GM18498 (cell line): Measurements from ENCODE around the gene TUG1.

Experiments
- ATAC-seq: cut with Tn5 transposase; IDR thresholded peaks from one replicate; pipeline ENCODE4 v1.9.1; 2021; ENCODE audit warnings: mild to moderate bottlenecking, moderate library complexity; ENCODE audit not compliant: unreplicated experiment

TUG1 gene

DNA sequence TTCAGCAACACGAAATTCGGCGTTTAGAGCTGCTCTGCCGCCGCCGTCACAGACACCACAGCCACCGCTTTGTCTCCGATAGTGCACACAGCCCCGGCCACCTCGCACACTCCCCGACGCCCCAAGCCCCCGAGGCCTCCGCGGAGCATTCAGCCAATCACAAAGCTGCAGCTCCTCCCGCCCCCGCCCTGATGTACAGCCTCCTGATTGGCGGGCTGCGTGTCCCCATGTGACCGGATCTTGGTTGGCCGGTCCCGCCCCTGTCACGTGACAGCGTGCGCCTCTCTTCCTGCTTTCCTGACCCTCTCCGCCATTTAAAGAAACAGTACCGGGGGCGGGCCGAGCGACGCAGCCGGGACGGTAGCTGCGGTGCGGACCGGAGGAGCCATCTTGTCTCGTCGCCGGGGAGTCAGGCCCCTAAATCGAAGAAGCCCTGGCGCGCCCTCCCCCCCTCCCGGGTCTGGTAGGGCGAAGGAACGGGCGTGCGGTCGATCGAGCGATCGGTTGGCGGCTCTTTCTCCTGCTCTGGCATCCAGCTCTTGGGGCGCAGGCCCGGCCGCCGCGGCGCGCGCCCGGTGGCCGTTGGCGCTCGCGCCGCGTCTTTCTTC is at the start of gene TUG1:
TUG1 (plus strand) TSS at position 342 of the 608 bp plus-strand sequence.
- peak; percentile 85 for ATAC-seq

DNA sequence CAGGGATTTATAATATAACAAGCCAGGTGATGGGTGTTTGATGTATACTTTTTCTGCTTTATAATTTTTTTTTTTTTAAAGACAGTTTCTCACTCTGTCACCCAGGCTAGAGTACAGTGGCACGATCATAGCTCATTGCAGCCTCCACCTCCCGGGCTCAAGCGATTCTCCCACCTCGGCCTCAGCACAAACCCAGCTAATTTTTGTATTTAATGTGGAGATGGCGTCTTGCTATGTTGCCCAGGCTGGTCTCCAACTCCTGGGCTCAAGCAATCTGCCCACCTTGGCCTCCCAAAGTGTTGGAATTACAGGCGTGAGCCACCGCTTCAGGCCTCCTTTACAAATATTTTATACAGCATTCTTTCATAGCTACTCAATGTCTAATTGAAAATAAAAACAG is 49.1 kb upstream of the TUG1 start:
- no peak for ATAC-seq

DNA sequence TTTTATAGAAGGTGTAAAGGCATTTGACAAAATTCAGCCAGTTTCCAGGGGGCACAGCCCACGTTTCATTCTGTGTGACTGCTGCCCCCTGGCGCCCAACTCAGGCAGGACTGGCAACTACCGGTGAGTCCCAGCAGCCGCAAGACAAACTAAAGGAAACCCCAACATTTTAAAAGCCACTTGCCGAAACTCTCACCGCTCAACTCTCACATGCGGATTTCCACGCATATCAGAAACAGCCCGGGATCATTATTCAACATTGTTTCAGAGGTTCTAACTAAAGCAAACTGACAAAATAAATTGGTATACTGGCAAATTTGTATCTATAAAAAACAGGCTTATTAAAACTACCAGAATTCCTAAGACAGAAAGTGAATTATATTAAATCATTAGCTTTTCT is 48.7 kb upstream of the TUG1 start:
- no peak for ATAC-seq

DNA sequence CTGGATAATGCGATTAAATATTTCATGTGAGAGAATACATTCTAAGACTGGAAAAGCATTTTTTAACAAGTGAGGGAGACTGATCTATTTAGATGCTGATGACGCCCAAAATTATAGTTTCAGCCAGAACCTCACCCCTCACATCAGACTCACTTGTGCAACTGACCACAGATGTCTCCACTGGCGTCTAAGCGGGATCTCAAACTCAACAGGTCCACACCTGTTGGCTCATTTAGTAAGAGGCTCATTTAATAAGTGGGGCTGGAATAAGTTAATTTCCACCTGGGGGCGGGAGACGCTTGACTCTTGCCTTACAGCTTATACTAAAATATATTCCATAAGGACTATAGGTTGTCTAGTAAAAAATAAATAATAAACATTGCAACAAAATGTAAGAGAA is 48.0 kb upstream of the TUG1 start:
- no peak for ATAC-seq

DNA sequence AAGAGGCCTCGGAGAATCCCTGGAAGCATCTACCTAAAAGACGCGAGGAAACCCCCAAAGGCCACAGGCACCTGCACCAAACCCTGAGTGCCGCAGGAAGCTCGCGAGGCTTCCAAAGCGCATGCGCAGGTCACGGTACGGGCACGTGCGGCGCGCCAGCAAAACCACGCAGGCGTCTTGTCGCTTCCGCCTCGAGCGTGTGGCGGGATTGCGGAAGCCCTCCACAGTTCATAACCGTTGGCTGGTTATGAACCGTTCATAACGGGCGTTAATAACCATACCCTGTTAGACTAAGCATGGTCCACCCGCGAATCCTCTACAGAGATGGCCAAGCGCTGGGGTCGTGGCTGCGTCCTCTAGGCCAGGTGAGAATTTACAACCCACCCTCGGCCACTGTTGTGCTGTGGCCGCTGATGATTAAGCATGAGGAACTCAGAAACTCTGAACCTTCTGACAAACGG is 46.9 kb upstream of the TUG1 start:
- no peak for ATAC-seq

DNA sequence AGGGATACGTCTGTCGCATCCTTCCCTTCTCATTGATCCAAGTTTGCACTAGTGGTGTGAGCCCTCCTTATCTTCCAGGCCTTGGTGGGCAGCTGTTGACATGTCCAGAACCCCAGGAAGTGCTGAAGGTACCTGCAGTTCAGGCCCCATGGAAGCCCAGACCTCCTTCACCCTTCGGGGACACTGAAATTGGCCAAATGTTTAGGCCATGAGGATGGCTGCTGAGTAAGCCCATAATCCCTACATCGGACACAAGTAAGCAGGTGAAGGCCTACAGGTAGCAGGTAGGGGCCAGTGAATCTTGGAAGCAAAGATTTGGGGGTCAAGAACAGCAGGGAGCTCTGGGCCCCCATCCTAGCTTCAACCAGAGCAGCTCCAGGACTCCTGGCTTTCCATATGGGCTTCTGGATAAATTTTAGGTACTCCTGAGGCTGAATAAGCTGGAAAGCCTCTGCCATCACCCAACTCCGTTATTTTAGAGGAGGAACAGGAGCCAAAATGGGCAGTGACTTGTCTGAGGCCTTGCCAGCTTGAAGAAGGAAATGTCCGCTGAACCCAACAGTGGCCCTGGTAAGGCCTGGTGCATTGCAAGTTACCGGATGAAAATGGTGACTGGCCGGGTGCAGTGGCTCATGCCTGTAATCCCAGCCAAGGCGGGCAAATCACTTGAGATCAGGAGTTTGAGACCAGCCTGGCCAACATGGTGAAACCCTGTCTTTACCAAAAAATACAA is 45.7 kb upstream of the TUG1 start:
- ATAC-seq = no peak

DNA sequence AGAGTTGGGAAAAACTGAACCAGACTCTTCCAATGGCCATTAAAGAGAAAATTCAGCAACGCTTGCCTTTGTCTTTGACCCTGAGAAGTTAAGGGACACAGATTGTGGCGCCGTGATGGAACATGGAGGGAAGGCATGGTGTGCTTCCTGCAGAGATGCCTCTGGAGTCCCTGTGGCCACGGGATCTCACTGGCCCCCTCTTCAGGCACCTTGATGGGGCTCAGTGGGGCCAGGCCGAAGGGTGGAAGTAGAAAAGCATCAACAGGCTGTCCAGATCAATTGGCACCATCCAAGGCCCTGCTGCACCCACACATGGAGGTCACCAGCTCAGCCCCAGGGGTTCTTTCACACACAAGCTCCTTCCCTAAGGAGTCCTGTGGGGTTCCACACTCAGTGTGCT is 43.4 kb upstream of the TUG1 start:
- ATAC-seq = no peak

DNA sequence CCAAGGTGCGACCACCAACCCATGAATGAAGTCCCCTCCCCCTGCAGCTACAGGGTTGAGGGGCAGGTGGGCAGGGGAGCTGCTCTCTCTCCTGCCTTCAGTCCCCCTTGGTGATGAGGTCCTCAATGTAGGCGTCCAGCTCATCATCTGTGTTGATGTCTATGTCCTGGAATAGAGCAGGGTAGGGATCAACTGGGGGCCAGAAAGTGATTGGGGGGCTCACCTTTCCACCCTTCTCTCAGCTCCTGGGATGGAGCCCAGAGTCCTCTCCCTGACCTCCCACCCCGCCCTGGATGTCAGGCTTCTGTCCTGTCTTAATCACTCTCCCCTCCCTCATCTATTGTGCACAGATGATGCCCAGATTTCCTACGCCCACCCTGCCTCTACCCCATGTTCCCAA is 42.4 kb upstream of the TUG1 start:
- ATAC-seq = no peak

DNA sequence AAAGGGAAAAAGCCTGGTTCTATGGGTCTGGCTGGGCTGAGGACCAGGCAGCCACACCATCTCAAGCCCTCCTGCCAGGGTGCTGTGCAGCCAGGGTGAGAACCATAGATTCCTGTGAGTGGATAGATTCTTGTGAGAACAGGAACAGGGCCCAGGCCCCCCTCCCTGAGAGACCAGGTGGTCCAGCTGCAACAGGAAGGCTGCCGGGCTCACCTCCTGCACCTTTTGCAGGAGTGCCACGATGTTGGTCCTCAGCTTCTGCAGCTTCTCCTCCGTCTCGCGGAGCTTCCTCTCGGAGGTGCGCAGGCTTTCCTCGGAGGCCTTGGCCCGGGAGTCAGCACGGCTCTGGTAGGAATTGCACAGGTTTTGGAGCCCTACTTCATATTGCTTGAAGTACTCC is 41.3 kb upstream of the TUG1 start:
- ATAC-seq = no peak

DNA sequence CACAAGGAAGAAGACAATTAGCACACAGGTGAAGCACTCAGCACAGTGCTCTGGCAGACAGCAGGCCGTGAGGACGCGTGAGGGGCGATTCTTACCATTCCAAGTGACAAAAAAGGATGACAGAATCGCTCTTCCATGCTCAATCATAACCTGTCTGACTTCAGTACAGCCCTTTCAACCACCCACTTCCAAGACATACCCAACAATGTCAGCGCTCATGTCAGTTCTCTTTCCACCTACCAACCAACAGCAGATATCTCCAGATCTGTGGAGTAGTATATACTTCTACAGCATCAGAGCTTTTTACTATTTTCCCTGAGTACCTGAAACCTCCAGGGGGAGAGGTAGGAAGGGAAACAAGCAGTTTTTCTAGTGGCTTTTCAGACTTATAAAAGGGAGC is 40.7 kb upstream of the TUG1 start:
- no peak for ATAC-seq

DNA sequence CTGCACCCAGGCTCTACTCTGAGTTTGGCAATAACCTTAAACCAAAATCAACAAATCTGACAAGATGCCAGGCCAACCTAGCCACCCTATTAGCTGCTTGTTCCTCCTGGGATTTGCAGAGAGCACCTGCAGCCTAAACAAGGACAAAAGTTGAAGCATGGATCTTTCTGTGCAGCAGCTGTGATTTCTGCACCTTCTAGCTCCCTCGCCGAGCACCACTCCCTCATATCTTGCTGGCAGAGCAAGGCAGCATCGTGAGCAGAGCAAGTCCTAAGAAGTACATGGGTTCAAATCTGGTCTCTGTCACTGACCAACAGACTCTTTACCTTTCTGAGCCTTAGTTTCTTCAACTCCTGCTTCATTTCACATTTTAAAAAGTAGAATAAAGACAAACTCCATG is 38.8 kb upstream of the TUG1 start:
- ATAC-seq = no peak

DNA sequence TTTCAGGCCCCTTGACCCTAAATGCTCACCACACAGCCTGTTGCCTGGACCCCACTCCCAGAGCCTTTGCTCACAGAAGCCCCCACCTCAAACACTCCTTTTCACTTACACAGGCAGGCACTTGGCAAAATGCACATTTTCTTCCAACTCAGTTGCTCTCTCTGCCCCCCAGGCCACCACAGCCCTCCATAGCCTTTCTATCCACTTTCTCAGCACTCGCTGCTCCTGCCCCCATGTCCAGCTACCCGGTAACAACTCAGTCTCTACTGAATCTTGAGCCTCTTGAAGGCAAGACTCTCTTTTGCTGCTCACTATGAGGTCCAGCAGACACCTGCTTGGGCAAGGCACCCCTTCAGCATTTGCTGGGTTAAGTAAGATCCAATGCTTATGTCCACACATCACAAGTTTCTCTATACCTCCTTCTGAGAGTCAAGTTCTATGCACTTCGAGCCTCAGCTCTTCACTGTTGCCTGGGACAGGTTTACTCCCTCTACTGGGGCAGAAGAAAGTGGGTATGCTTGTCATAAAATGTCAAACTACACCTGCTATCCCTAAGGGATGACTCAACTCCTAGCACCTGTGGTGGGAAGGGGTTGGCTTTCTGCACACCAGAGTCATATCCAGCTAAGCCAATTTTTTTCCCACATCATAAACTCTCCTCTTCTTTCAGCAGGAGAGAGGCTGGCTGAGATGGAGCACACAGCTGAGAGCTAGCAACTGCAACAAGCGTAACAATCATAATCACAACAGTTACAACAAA is 37.3 kb upstream of the TUG1 start:
- no peak for ATAC-seq

DNA sequence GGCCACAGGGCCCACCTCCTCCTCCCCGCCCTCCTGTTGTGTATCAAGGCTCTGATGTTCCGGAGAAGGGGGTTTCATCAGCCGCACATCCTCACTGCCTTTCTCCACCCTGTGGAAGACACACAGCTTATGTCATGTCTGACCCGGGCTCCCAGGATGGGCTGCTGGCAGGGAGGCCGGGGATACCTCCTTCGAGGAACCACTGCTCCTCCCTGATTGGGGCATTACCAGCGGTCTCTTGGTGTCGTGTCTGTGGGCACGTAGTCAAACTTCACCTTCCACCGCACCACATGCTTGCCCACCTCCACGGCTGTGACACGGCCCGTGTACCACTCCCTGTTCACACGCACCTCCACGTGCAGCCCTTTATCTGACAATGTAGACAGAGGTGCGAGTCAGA is 36.4 kb upstream of the TUG1 start:
- no peak for ATAC-seq

DNA sequence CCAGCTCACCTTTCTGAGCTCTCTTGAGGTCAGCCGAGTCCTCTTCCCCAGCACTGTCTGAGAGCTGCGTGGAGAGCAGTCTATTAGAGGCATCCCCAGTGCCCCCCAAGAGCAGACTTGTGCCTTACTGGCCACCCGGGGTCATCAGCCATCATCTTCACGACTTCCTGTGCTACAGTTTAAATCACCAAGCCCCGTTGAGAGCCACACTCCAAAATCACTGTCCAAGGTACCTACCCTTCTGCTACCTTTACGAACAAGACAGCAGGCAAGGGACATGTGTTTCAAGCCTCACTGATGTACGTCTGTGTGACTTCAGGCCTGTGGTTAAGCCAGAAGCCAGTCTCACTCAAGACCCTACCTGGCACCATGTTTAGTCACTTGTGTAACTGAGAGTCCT is 35.6 kb upstream of the TUG1 start:
- ATAC-seq = no peak

DNA sequence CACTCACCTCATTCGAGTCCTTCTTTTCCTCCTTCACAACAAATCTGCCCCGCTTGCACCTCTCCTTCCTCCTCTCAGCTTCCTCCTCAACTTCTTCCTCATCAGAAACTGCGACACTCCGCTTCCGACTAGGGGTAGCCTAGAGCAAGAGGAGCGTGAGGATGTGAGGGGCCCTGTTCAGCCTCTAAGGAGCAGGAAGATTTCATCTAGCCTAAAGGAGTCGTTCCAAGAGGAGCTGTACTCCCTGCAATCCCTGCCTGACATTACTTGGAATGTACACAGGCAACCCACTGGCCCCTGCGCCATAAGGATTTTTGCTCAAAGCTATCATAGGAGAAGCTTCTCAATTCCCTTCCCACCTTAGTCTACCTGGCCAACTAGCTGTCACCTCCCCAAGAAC is 35.0 kb upstream of the TUG1 start:
- no peak for ATAC-seq

DNA sequence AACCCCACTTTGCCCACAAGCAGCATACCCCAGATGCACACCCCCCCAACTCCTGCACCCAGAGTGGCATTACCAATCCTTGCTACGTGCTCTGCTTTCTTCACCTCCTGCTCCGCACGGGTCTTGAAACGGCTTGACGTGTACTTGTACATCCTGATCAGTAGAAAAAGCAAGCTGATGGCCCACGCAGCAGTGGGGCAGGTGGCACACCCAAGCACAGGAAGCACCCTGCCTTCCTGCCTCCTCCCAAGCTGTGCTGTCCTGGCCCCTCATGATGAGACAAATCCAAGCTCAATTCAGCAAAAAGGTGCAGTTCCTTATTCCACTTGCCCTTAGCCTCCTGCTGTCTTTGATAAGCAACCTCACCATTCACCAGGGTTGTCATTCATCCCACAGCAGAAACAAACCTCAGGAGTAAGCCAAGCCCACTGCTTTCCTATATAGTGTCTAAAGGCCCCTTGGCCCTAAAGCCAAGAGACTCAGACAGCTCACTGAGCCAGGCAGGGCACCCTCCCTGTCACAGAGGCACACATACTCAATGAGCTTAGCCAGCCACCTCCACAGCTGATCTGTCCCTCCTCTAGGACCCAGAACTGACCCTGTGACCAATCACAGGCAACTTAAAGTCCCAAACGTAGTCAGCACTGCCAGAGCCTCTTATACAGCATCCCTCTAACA is 28.2 kb upstream of the TUG1 start:
- no peak for ATAC-seq

DNA sequence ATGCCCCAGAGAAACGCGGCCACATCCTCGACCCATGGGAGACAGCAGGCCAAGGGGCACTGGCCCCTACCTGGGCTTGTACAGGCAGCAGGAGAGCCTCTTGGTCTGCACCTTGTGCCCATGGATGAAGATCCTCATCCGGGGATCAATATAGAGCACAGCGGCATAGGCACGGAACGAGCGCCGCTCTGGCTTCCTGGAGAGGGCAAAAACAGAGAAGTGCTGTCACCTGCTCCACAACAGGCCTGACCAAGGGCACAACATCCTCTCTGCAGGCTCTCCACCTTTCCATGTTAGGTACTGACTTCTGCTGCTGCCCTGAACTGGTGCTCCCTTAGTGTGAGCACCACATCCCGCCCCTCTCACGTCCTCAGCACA is 27.7 kb upstream of the TUG1 start:
- ATAC-seq = no peak

DNA sequence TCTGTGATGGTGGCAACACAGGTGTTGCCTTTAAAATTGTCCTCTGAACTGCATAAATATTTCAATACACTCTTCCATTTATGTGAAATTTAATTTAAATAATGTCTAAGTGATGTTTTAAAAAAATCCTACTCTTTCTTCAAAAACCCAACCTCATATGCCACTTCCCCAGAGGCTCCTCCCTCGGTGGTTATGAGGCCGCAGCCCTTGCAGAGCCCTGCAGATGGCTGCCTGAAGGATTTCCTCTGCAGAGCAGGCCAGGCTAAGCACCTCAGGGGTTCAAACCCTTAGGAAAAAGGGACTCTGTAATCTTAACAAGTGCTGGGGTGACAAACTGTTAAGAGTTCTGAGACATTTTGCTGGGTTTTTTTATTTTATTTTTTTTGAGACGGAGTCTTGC is 25.7 kb upstream of the TUG1 start:
- ATAC-seq = no peak

DNA sequence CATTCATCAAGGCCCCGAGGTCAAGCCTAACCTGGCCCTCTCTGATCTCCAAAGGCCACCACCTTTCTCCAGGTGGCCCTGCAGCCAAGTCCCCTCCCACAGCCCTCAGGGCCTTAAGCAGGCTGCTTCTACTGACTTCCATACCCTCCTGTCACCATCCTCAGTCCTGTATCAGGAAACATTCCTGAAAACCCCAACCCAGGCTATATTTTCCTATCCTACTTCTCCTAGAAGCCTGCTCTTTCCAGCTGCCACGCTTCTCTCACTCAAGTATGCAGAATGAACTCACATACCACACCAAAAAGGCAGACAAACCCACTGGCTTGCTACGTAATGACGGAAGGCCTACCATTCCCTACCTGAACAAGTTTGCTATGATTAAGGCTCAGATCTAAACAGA is 24.1 kb upstream of the TUG1 start:
- ATAC-seq = no peak

DNA sequence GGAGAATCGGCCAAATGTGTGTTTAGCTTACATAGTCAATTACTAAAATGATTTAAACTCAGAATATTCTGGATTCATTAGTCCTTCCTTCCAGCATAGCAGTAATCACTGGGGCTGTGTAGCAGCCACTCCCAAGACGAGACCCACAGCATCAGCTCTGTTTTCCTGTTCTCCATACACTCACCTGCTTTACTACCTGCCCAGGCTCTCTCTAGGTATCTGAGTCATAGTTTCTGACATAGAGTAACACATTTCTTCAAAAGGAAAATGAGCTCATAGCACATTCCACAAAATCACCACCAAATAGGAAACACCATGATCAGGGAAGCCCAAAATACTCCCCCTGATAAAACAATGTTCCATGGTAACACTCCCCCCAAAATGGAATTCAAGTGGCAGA is 23.4 kb upstream of the TUG1 start:
- ATAC-seq = no peak

DNA sequence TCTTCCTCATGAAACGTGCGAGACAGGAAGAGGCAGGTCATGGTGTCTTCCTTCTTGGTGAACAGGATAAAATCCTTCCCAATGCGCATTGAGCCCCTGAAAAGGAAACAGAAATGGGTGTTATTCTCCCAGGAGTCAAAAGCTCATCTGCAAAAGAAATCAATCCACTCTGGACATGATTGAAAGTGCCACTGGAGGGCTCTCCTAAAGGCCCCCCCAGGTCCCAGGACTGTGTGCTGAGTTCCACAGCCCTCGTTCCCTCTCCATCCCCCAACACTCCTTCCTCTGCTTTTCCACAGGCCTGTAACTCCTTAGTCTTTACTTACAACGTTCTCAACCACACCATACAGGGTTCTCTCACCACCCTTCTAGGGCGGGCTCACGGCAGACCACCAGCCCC is 22.7 kb upstream of the TUG1 start:
- ATAC-seq = no peak
